Pancreas (tissue), 10 donors: ENCODE results near the gene ANAPC16. TPM values are rescaled to one million over a fixed set of nuclear protein-coding genes. Genes with fewer than 3 reads are reported as not detected.
A peak's percentile ranks its signal among the peaks of the same experiment; 100 is the strongest.

Source experiments
- ATAC-seq, 4 donors: fragments of 200-7000 bp; cut with Tn5 transposase; one replicate each; pipeline versions ENCODE4 v1.8.0 to v1.9.1; 2020; ENCODE audit warnings: mild to moderate bottlenecking in 4 of 4, moderate library complexity in 4 of 4
- DNase-seq, 6 donors: peaks; one replicate each; pipeline ENCODE4 v3.0.0-alpha.2; 2020
- FAIRE-seq: peaks from 2 replicates; lab custom pipeline; 2012; peaks lifted over from hg19 to GRCh38; lab: Jason Lieb, UNC
- H3K27ac ChIP-seq, 4 donors: fragments of 200-600 bp; sonication (generic); 1 replicate in 3 of 4; 2 replicates in 1 of 4; pipeline versions ENCODE4 v1.5.0 to v1.8.0; 2020
- H3K27me3 ChIP-seq, 4 donors: fragments of 200-600 bp; one replicate each; pipeline ENCODE4 v1.8.0; 2021
- H3K36me3 ChIP-seq, 3 donors: fragments of 200-600 bp; sonication (generic) in 1 of 3; one replicate each; pipeline versions ENCODE4 v1.5.0 to v1.8.0; 2020 to 2021
- H3K4me1 ChIP-seq, 3 donors: fragments of 200-600 bp; one replicate each; pipeline ENCODE4 v1.8.0; 2021
- H3K4me3 ChIP-seq, 4 donors: fragments of 200-600 bp; sonication (generic) in 2 of 4; one replicate each; pipeline versions ENCODE4 v1.5.0 to v1.8.0; 2020 to 2021
- H3K9me3 ChIP-seq, 4 donors: fragments of 200-600 bp; one replicate each; pipeline ENCODE4 v1.8.0; 2021
- CTCF ChIP-seq, 4 donors: fragments of 200-600 bp; sonication (generic) in 3 of 4; IDR thresholded peaks; one replicate each; pipeline versions ENCODE4 v1.5.0 to v1.8.0; 2021; ENCODE audit warnings: antibody characterized with exemption in 4 of 4
- WGBS, 2 donors: extraction: QIAGEN DNeasy Blood & Tissue Kit; methylation state at CpG; one replicate each; pipeline ENCODE4 v1.1.7; 2013; 5-methylcytosine and 5-hydroxymethylcytosine counted together
- intact Hi-C, 3 donors: fragments of 100-400 bp; cut with DNase I; formaldehyde crosslinking; loops; one replicate each; pipeline versions ENCODE4 v1.11.1 to v1.14.2; 2022
- polyA plus RNA-seq, 2 donors: library from polyadenylated mRNA; stranded (reverse); fragments of 200-250 nt; gene quantifications; one replicate each; pipeline ENCODE4 v1.2.3, GENCODE V29; 2013
- total RNA-seq, 6 donors: library from RNA; stranded (reverse); fragmentation: NEBNext Ultra II Directional in 4 of 6; extraction: Animal tissue kit (Norgen Biotek cat#: 25700) in 4 of 6; gene quantifications; one replicate each; pipeline versions ENCODE4 v1.2.1 to v1.2.4, GENCODE V29; 2021 to 2023
- donor health status: healthy with polysubstance abuse.
- donor health status: DM: no; HTN: no; CAD: no; lungs with moderate emphysema.
- donor health status: DM: no; HTN: no; CAD: no.
- donor health status: control.
- donor health status: control.
- donor health status: Bipolar disorder and iron deficiency.
- donor health status: DM: yes; HTN: yes; CAD: no.
- donor health status: DM: no; HTN: no; CAD: no.
- donor health status: DM: no; HTN: no; CAD: no.
- donor health status: DM: yes; HTN: yes; CAD: no.

ANAPC16 gene
- total and polyA plus RNA-seq, 8 donors, result 52.4 to 153 (median 70.0) TPM

GRCh38 chr10:72218325-72218724 is 2.5 kb downstream of the ANAPC16 start:
- TF ChIP-seq CTCF (IDR thresholded peaks at IDR 0.05), result no peak
- 5 to 16% methylated on average over 1 of the region's 1 CpG for WGBS, 2 donors
- Histone ChIP-seq H3K36me3 (peaks cover 0 to 16% (median 0%) of the 10 kb centered on the region in 3 donors), H3K4me1 (peaks cover 22 to 43% (median 26%) of the 10 kb centered on the region in 3 donors), H3K27me3 (no peaks in the 10 kb centered on the region), H3K4me3 (peak overlapping the region in 2 of 4 donors; percentile 72 to 73), H3K9me3 (no peaks in the 10 kb centered on the region), H3K27ac (peak overlapping the region in 2 of 4 donors; percentile 98 to 100)
- intact Hi-C loops, result loop anchor here in 1 of 3 donors (10.0 kb wide), 1 partner anchor 84 kb away; no protein-coding TSS in a partner anchor
- no peak for FAIRE-seq
- DNase-seq, result no peak
- ATAC-seq, result no peak

DNA sequence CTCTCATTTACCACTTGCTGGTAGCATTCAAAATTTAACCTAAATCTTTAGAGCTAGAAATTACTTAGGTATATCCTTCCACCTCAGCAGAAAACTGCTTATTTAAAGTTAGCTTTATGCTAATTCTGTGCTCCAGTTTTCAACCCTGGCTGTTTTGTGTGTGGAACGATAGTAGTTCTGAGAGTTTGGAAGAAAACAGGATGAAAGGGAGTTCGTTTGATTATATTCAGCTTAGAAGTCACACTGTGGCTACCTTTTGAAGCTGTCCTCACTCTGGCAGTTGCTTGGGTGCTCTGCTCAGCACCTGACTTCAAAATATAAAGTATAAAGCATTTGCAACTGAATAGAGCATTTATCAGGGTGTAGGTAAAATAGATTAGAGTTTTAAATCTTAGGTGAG is 2.9 kb downstream of the ANAPC16 start:
- Histone ChIP-seq H3K27ac (peak overlapping the region in 3 of 4 donors; percentile 3 to 100 (median 98)), H3K4me1 (peaks cover 26 to 47% (median 30%) of the 10 kb centered on the region in 3 donors), H3K4me3 (peak overlapping the region in 2 of 4 donors; percentile 72 to 73), H3K36me3 (peaks cover 0 to 16% (median 0%) of the 10 kb centered on the region in 3 donors), H3K9me3 (no peaks in the 10 kb centered on the region), H3K27me3 (no peaks in the 10 kb centered on the region)
- TF ChIP-seq CTCF (IDR thresholded peaks at IDR 0.05), result no peak
- 9 to 14% methylated on average over 2 of the region's 2 CpGs for WGBS, 2 donors
- no peak for ATAC-seq
- DNase-seq, result no peak
- intact Hi-C loops, result loop anchor here in 1 of 3 donors (10.0 kb wide), 1 partner anchor 84 kb away; no protein-coding TSS in a partner anchor
- FAIRE-seq, result no peak

GRCh38 chr10:72219235-72219814 is 3.5 kb downstream of the ANAPC16 start:
- intact Hi-C loops, result loop anchor here in 1 of 3 donors (10.0 kb wide), 1 partner anchor 85 kb away; no protein-coding TSS in a partner anchor
- ATAC-seq (no peak), DNase-seq (no peak), FAIRE-seq (no peak)
- no peak for TF ChIP-seq CTCF (IDR thresholded peaks at IDR 0.05)
- peaks cover 32 to 53% (median 36%) of the 10 kb centered on the region in 3 donors for H3K4me1 ChIP-seq
- H3K9me3 ChIP-seq, result no peaks in the 10 kb centered on the region
- H3K27me3 ChIP-seq, result no peaks in the 10 kb centered on the region
- H3K4me3 ChIP-seq, result peak overlapping the region in 1 of 4 donors; percentile 73
- H3K36me3 ChIP-seq, result peaks cover 0 to 16% (median 0%) of the 10 kb centered on the region in 3 donors
- WGBS, 2 donors, result 38 to 46% methylated on average over 6 of the region's 6 CpGs
- H3K27ac ChIP-seq, result peak overlapping the region in 3 of 4 donors; percentile 3 to 100 (median 98)

DNA sequence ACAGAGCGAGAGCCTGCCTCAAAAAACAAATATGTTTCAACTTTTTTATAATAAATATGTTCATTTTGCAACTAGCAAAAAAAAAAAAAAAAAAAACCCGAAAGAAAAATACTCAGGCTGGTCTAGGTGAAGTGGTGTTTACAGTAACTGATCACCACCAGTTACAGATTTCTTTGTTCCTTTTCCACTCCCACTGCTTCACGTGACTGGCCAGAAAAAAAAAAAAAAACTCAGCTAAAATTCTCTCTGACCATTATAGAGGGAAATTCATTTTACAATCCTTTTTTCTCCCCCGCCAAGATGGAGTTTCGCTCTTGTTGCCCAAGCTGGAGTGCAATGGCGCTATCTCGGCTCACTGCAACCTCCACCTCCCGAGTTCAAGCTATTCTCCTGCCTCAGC is 4.8 kb downstream of the ANAPC16 start:
- intact Hi-C loops, result loop anchor here in 1 of 3 donors (10.0 kb wide), 1 partner anchor 104 kb away; no protein-coding TSS in a partner anchor
- TF ChIP-seq CTCF (IDR thresholded peaks at IDR 0.05), result no peak
- Histone ChIP-seq H3K9me3 (no peaks in the 10 kb centered on the region), H3K4me1 (peaks cover 33 to 52% (median 42%) of the 10 kb centered on the region in 3 donors), H3K27ac (no peak overlapping the region), H3K27me3 (no peaks in the 10 kb centered on the region), H3K4me3 (no peak overlapping the region), H3K36me3 (peaks cover 0 to 16% (median 0%) of the 10 kb centered on the region in 3 donors)
- no peak for DNase-seq
- no peak for FAIRE-seq
- 80 to 83% methylated on average over 8 of the region's 8 CpGs for WGBS, 2 donors
- ATAC-seq, result no peak

DNA sequence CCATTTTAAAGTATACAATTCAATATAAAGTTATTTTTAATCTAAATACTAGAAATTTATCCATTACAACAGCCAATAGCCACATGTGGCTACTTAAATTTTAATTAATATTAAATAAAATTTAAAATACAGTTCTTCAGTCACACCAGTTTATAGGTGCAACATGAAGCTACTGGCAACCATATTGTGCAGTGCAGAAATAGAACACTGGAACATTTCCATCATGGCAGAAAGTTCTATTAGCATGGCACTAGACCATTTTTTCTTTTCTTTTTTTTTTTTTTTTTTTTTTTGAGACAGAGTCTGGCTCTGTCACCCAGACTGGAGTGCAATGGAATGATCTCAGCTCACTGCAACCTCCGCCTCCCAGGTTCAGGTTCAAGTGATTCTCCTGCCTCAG is 5.5 kb downstream of the ANAPC16 start:
- H3K36me3 ChIP-seq, result peaks cover 0 to 16% (median 0%) of the 10 kb centered on the region in 3 donors
- DNase-seq (no peak), ATAC-seq (no peak), FAIRE-seq (no peak)
- peaks cover 33 to 58% (median 46%) of the 10 kb centered on the region in 3 donors for H3K4me1 ChIP-seq
- no peak overlapping the region for H3K27ac ChIP-seq
- intact Hi-C loops, result loop anchor here in 1 of 3 donors (10.0 kb wide), 1 partner anchor 104 kb away; no protein-coding TSS in a partner anchor
- 61 to 88% methylated on average over 1 of the region's 1 CpG for WGBS, 2 donors
- no peak overlapping the region for H3K4me3 ChIP-seq
- H3K9me3 ChIP-seq, result no peaks in the 10 kb centered on the region
- no peaks in the 10 kb centered on the region for H3K27me3 ChIP-seq
- no peak for TF ChIP-seq CTCF (IDR thresholded peaks at IDR 0.05)
